Sciatic nerve (tissue), 2 donors: ENCODE results near the gene ZNF148. TPM values are rescaled to one million over a fixed set of nuclear protein-coding genes. Genes with fewer than 3 reads are reported as not detected.
A peak's percentile ranks its signal among the peaks of the same experiment; 100 is the strongest.

Experiments used
- ATAC-seq: fragments of 200-7000 bp; cut with Tn5 transposase; one replicate; pipeline ENCODE4 v1.9.1; 2020; ENCODE audit warnings: mild to moderate bottlenecking, moderate library complexity
- DNase-seq: peaks from one replicate; pipeline ENCODE4 v3.0.0-alpha.2; 2020; ENCODE audit warnings: low spot score
- intact Hi-C: fragments of 100-400 bp; cut with DNase I; formaldehyde crosslinking; loops from one replicate; pipeline ENCODE4 v1.14.2; 2022
- total RNA-seq: library from RNA; stranded (reverse); fragmentation: NEBNext Ultra II Directional; extraction: Animal tissue kit (Norgen Biotek cat#: 25700); gene quantifications from one replicate; pipeline ENCODE4 v1.2.1, GENCODE V29; 2021
- donor health status: DM: no; HTN: no; CAD: no.
- donor health status: DM: no; HTN: no; CAD: no.

Gene ZNF148
- total RNA-seq, 1 donor from 2014 or later: 60.6 TPM

DNA sequence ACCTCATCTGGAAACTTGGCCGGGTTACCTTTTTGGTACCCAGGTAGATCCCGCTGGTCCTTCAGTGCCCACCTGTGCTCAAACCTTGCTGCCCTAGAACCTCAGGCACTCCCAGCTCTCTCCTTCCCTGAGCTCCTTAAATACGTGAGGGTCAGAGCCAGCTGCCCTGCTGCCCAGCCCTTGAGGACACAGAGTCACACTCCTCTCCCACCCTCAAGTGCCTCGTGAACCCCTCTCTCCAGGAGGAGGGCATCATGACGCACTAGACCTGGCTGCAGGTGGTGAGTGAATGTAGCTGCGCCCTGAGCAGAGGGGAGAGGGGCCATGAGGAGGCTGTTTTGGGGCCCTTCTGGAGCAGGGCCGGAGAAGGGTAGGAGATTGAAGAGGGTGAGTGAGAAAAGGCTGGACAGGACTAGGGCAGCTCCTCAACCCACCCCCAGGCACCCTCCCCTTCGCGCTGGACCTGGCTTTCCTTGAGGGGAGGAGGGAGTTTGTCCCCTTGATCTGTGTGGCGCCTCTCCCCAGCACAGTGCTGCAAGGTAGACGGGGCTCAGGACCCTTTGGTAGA, 163.5 kb downstream of the ZNF148 start:
- intact Hi-C loops: loop anchor here (5.0 kb wide), 1 partner anchor 1156 kb away; no protein-coding TSS in a partner anchor
- DNase-seq (no peak), ATAC-seq (no peak)

DNA sequence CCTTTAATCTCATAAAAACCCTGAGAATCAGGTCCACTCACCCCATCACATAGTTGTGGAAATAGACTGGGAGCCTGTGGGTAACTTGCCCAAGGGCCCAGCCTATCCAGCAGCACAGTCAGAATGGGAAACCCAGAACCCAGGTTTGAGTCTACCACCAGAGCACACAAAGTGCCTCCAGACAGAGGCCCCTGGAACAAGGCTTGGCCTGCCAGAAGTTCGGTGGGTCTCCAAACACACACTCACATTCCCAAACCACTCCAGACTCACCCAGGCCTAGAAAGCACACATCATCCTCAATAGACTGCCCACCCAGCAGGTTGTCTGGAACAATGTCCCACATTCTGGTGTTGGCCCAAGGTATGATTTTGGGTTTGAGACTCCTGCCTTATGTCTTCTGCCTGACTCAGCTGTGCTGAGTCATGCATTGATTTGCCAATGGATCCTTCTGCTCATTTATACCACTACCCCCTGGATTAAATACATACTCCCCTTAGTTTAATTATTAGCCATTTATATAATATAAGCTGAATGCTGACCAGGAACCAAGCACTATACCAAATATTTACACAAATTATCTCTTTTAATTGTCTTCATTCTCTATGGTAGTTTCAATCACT, 167.1 kb downstream of the ZNF148 start:
- ATAC-seq (no peak), DNase-seq (no peak)
- intact Hi-C loops: no loop called here

DNA sequence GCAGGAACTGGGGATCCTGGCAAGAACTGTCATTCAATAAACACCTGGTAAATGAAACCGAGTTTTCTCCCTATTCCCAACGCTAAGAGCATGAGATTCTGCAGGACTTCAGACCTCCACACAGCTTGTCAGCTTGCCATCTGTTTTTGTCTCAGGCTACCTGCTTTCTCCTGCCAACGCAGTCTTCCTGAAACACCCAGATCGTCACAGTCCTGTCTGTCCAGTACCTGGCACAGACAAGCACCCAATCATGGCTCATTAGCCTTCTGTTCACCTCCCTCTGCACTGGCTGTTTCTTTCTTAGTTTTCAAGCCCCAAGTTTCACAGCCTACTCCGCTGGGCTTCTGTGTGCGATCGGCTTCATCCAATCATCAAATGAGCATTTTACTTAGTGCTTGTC, 167.6 kb downstream of the ZNF148 start:
- no peak for ATAC-seq
- no peak for DNase-seq
- intact Hi-C loops: no loop called here

DNA sequence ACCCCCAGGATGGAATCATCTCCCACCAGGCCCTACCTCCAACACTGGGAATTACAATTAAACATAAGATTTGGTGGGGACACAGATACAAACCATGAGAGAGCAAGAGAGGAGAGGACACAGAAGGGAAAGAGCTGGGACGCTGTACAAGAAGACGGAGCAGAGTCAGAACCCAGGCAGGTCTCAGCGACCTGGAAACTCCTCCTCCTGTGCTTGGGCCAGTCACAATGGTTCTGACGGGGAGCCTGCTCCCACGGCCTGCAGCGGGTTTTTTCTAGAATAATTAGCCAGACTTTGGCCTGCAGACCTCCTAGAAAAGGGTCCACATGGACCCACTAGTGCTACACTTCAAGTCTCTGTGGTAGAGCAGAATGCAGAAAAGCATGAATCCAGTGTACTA, 168.2 kb downstream of the ZNF148 start:
- intact Hi-C loops: no loop called here
- DNase-seq: no peak
- ATAC-seq: no peak

DNA sequence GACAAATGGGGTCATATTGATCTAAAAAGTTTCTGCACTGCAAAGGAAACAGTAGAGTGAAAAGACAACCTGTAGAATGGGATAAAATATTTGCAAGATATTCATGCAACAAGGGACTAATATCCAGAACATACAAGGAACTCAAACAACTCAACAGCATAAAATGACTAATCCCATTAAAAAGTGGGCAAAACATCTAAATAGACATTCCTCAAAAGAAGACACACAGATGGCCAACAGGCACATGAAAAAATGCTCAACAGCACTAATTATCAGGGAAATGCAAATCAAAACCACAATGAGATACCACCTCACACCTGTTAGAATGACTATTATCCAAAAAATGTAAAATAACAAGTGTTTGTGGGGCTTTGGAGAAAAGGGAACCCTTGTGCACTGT, 171.4 kb downstream of the ZNF148 start:
- no peak for DNase-seq
- intact Hi-C loops: no loop called here
- no peak for ATAC-seq

DNA sequence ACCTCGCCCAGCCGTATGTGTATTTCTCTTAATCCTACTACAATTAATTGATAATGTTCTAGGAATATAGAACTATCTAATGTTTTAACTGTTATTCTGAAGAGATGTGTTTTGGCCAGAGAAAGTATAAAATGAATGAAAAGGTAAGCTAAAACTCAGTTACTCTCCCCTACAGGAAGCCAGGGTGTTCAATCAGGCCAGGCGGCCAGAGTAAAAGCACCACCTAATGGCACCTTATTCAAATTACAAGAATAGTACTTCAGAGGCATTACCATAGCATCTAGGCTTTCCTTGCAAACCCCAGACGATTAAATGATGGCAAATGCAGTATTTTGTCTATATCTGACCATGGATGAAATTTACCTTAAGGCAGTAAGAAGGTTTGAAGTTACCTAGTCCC, 172.9 kb downstream of the ZNF148 start:
- intact Hi-C loops: no loop called here
- ATAC-seq: no peak
- no peak for DNase-seq

DNA sequence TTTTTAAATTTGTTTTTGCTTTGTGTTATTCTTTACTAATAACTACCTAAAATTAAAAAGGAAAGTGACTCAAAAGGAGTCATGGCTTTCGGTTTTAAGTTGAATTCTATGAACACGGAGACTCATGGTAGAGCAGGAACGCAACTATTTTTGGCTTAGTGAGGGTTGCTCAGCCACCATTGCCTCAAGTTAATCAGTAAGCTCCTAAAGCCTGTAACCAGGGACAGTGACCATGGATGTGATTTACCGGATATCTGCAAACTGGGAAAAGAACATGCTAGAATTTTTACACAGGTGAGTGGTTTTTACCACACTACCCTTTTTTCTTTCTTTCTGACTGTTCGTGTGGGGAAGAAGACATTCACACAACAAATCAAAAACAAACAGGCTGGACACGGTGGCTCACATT, 174.4 kb downstream of the ZNF148 start:
- ATAC-seq: no peak
- no peak for DNase-seq
- intact Hi-C loops: no loop called here

DNA sequence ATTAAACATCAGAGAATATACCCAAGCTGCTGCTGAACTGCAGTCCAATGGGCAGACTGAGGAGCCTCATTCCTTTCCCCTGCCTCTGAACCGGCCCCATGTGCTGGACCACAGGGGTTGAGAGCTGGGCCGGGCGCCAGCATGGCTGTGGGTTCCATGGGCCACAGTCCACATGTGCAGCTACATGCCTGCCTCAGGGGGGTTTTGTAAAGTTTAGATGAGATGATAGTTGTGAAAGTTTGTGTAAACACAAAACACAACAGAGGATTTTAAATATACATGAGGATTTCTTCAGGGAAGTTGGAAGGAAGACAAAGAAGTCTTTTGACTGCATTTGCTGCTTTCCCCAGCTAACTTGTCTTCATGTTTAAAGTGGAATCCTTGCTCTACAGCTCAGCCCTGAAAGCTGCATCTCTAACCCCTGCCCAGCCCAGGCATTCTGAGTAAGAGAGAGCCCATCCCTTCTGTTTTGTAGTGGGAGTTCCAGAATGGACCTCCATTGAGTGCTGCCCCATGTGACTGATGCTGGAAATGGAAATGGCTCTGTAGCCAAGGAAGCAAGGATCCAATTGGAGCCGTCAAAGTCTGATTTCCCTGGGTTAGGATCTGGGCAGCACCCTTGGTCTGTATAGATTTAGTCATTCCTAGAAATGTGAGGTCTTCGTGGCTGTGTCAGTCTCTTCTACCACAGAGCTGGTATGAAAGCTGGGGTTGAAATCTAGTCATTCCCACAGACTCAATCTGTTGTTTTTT, 180.1 kb downstream of the ZNF148 start:
- intact Hi-C loops: no loop called here
- ATAC-seq: peak; percentile 92
- DNase-seq: peak; percentile 67

DNA sequence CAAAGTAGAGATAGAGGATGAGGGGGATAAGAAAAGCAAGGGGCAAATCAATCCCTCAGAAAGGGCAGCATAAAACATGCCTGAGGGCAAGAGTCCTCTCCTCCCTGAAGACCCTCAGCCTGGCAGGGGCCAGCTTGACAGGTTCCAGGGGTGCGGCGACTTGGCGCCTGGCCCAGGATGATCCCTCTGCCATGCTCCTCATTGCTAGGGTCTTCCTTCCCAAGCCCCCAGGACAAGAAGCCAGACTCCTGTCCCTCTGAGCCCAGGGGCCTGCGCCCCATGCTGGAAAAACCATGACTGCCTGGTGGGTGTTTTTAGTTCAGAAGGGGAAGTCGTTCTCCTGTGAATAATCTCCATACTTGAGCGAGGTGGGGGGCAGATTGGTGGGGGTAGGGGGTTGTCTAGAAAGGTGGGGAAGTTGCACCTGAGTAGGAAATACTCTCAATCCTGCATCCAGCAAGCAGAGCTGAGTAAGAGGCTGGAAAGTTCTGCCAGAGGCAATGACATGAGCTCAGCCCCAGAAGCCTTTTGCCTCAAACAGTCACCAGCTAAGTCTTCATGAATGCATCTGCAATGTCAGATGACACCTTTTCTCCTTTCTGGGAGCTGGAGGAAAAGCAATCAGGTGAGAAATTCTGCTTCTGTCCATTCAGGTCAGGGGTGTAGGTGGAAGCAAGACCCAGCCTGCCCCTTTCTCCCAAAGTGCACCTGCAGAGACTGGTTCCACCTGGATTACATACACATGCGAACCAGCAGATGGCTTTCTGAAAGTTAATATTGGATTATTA, 180.9 kb downstream of the ZNF148 start:
- DNase-seq: no peak
- no peak for ATAC-seq
- intact Hi-C loops: no loop called here

DNA sequence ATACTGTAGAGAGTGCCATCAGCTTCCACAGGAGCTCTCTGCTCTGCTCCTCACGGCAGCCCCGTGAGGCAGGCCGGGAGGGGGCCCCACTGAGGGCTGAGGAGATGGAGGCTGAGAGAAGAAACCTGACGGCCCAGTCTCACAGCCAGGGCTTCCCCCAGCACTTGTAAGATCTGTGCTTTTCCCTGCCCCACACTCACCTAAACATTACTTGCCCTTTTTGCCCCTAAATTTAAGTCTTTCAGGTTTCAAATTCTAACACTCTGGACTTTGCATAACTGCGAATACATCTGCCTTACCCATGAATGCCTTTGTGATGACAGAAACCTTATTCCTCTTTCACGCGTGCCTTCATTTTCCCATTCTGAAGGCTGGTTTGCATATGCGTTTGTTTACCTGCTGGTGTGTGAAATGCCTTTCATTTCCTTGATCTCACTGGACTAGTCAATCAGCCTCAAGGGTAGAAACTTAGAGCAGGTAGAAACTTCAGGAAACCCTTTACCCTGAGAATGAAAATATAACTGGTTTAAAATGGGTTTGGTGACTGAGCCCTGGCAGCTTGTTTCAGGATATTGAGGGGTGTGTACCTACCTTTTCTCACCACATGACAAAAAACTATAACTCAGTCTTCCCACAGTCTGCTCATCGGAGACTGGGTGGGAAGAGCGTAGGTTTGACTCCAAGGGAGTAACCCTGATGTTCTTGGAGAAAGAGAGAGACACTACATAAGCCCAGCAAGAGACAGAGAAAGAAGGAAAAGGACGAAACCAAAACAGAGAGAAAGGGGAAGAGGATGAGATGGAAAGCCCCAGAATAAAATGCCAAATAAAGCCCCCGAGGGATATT, 182.7 kb downstream of the ZNF148 start:
- DNase-seq: no peak
- intact Hi-C loops: no loop called here
- no peak for ATAC-seq

DNA sequence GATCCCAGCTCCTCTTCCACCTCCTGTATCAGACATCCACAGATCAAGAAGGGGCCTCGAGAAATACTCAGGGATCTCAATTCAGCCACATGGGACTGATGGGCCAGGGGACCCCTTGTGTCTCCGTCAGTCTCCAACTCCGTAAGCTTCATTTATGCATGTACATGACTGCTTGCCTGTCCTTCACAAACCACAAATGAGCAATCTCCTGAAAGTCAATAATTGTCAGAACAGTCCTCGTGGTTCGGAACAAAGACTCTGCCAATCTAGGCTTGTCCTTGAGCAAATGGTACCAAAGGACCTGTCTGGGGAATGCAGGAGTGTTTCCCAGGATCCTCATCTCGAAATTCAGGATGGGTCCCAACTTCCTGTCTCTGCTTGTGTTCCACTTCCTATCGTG, 183.4 kb downstream of the ZNF148 start:
- intact Hi-C loops: no loop called here
- DNase-seq (no peak), ATAC-seq (no peak)

DNA sequence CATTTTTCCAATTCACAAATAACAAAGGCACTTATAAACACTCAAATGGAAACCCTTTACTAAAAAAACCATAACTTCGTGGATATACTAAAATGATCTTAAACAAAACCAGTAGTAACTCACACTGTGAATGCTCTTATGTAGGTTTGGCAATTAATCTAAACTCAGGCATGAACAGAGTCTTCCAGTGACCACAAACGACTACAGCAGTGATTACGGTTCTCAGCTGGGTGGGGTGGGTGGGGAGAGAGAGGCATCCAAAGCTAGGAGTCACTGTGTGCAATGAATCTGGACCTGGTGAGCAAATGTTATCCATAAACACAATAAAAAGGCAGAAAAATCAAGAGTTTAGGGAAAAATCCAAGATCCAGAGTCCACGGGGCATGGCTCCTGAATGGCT, 183.9 kb downstream of the ZNF148 start:
- ATAC-seq (no peak), DNase-seq (no peak)
- intact Hi-C loops: no loop called here

DNA sequence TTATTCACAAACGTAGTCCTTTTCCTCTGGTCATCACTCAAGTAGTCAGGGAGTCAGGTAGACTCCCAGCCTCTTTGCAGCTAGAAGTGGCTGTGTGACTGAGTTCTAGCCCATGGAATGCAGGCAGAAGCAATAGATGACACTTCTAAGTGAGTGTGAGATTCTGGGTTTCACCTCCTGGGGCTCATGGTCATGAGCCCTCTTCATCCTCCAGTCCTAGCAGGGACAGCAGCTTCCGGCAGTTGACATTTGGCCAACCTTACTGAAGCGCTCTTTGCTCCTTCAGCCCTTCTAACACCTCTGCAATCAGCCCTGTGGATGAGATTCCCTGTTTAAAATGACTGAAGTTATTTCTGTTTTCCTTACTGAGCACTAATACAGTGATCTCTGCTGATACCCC, 184.3 kb downstream of the ZNF148 start:
- DNase-seq (no peak), ATAC-seq (no peak)
- intact Hi-C loops: no loop called here

DNA sequence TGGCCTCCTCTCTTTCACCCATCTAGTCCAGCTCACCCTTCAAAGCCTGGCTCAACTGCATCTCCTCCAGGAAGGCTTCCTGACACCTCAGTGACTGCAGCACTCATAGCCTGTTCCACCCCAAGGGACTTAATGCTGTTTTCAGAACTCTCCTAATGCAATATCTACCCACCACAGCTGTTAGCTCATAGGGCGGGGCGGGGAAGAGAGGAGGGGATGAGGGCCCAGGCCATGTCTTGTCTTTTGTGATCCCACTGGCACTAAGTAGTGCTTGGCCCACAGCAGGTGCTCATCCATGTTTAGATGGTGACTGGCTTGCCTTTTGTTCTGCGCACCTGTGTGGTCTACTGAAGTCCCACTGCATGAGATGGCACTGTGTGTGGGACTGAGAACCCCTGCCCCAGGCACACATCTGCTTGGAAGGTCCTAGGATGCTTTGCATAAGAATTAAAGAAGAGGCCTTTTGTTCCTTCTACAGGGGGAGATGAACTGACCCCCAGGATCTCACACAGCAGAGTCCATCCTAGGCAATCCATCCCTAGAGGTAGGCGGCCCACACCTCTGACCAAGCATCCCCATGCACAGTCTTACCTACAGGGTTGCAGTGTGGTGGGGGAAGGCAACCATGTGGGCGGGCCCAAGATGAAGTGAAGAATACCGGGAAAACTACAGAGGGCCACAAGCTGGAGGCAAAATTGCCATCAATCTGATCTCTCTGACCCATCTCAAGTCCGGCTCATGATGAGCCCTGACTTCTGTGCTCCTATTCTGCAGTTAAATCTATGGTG, 185.6 kb downstream of the ZNF148 start:
- ATAC-seq: no peak
- DNase-seq: no peak
- intact Hi-C loops: no loop called here

DNA sequence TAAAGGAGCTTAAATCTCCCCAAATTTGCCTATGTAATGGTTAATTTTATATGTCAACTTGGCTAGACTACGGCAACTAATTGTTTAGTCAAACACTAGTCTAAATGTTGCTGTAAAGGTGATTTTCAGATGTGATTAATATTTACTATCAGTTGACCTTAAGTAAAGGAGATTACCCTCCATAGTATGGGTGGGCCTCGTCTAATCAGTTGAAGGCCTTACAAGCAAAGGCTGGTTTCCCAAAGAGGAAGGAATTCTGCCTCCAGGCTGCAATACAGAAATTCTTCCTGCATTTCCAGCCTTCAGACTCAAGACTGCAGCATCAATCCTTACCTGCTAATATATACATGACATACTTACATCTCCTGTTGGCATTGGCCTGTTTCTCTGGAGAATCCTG, 186.2 kb downstream of the ZNF148 start:
- ATAC-seq (no peak), DNase-seq (no peak)
- intact Hi-C loops: no loop called here

DNA sequence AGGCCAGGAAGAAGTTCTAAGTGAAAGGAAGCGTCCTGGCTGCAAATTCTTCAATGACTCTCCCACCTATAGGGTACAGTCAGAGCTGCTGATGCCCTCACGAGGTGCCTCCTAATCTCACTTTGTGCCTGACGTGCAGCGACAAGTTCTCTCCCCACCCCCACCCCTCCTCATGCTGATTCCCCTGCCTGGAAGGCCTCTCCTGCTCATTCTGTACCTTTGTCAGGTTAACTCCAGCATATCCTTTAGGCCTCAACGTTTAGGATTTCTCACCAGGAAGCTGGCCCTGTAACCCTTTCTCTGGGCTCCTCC, 187.6 kb downstream of the ZNF148 start:
- DNase-seq (no peak), ATAC-seq (no peak)
- intact Hi-C loops: no loop called here

DNA sequence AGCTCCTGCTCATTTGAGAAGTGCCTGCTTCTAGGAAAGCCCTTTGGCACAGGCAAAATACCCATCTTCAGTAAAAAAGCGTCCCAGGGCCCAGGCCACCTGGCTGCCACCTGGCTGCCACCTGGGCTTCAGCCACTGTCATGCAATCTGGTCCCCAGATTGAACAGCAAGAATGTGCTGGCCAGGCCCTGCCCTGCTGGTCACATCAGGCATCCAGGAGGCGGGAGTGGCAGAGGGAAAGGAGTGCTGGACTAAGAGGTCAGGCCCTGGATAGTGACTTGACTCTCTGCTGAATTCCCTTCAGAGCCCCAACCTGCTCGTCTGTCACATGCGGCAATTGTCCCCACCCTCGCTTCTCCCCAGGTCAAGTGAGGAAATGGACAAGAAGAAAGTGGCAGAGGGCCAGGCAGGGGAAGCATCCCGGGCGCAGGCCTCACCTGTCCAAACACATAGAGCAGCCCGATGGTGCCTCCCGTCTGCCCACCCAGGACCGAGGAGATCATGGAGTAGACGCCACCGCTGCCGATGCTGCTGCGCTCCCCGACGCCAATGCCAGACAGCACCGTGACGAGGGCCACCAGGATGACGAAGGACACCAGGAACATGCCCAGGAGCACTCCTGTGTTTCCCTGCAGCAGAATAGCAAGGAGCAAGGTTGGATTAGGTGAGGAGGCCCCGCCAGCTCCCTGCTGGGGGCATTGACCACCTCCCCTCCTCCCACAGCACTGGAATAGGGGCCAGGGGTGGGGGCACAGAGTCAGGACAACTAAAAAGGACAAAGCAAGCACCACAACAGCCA, 188.1 kb downstream of the ZNF148 start:
- ATAC-seq (peak; percentile 43), DNase-seq (no peak)
- intact Hi-C loops: no loop called here
